Uterus (tissue), 2 donors: Measurements from ENCODE around the gene KIAA0232.

Experiments used
- POLR2A ChIP-seq, 2 donors: fragments of 450-650 bp; IDR thresholded peaks; one replicate each; pipeline ENCODE4 v1.6.1; 2016; ENCODE audit warnings: antibody characterized with exemption in 2 of 2, mild to moderate bottlenecking in 1 of 2, moderate library complexity in 1 of 2
- TF ChIP-seq, protein P1 (sequence below), 4 experiments: fragments of 200-600 bp in 2 of 4; fragments of 450-650 bp in 2 of 4; sonication (generic) in 2 of 4; IDR thresholded peaks; one replicate each; pipeline ENCODE4 v1.5.1; 2016 to 2019; ENCODE audit warnings: antibody characterized with exemption in 4 of 4, mild to moderate bottlenecking in 2 of 4, moderate library complexity in 1 of 4

DNA sequence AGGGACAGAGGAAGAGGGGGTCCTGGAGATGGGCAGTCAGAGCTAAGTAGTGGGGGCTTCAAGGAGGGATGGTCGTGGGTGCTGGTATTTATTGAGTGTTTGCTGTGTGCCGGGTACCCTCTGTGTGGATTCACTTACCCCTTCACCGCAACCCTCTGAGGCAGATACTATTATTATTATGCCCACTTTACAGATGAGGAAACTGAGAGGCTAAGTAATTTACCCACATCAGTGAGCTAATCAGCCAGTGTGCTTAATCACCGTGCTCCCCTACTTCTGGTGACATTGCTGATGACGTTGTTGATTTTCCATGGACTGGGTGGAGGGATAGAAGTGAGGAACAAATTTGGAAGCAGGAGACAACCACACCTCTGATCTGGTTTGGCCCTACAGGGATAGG, 4.1 kb upstream of the KIAA0232 start:
- TF ChIP-seq POLR2A (IDR thresholded peaks at IDR 0.05): no peak
- TF ChIP-seq, protein P1, sequence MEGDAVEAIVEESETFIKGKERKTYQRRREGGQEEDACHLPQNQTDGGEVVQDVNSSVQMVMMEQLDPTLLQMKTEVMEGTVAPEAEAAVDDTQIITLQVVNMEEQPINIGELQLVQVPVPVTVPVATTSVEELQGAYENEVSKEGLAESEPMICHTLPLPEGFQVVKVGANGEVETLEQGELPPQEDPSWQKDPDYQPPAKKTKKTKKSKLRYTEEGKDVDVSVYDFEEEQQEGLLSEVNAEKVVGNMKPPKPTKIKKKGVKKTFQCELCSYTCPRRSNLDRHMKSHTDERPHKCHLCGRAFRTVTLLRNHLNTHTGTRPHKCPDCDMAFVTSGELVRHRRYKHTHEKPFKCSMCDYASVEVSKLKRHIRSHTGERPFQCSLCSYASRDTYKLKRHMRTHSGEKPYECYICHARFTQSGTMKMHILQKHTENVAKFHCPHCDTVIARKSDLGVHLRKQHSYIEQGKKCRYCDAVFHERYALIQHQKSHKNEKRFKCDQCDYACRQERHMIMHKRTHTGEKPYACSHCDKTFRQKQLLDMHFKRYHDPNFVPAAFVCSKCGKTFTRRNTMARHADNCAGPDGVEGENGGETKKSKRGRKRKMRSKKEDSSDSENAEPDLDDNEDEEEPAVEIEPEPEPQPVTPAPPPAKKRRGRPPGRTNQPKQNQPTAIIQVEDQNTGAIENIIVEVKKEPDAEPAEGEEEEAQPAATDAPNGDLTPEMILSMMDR (IDR thresholded peaks at IDR 0.05): no peak
